ENCODE data around the gene TRNT1. TPM values are rescaled to one million over a fixed set of nuclear protein-coding genes. Genes with fewer than 3 reads are reported as not detected.

The TRNT1 gene
- total RNA-seq, 4 donors from 2014 or later = 10.8 to 20.3 (median 14.0) TPM

GRCh38 chr3:3189102-3189727 lies 62.5 kb downstream of the TRNT1 start:
- Histone ChIP-seq H3K27me3 (no peaks in the 10 kb centered on the region), H3K27ac (replicated peaks in 1 of 4) (no peak overlapping the region), H3K36me3 (no peaks in the 10 kb centered on the region), H3K4me1 (no peaks in the 10 kb centered on the region), H3K9me3 (peaks cover 0 to 15% (median 3%) of the 10 kb centered on the region in 4 donors), H3K4me3 (no peak overlapping the region)
- 53% methylated on average over 1 of the region's 1 CpG for WGBS
- intact Hi-C loops (cut with DNase I) = no loop called here
- no peak for DNase-seq (ENCODE audit: extremely low spot score)
- no peak for TF ChIP-seq EP300 (IDR thresholded peaks at IDR 0.05)
- TF ChIP-seq CTCF (IDR thresholded peaks at IDR 0.05) = no peak
- no peak for TF ChIP-seq POLR2A (IDR thresholded peaks at IDR 0.05; ENCODE audit: low read depth)
- no peak for TF ChIP-seq POLR2AphosphoS5 (IDR thresholded peaks at IDR 0.05)

- intact Hi-C loops (cut with DNase I) = no loop called here
- TF ChIP-seq CTCF (IDR thresholded peaks at IDR 0.05) (no peak), EP300 (IDR thresholded peaks at IDR 0.05) (no peak), POLR2A (IDR thresholded peaks at IDR 0.05; ENCODE audit: low read depth) (no peak), POLR2AphosphoS5 (IDR thresholded peaks at IDR 0.05) (no peak)
- WGBS = 82% methylated on average over 1 of the region's 1 CpG
These were observed 63.2 kb downstream of the TRNT1 start for GRCh38 chr3:3189961-3190360.

GRCh38 chr3:3191675-3192285 lies 65.0 kb downstream of the TRNT1 start:
- intact Hi-C loops (cut with DNase I) = no loop called here
- no peak overlapping the region for H3K27ac ChIP-seq (replicated peaks in 1 of 4)
- DNase-seq (ENCODE audit: extremely low spot score) = no peak
- WGBS = 49% methylated on average over 4 of the region's 4 CpGs
- no peak overlapping the region for H3K4me3 ChIP-seq
- no peaks in the 10 kb centered on the region for H3K36me3 ChIP-seq
- H3K9me3 ChIP-seq = peaks cover 0 to 6% (median under 1%) of the 10 kb centered on the region in 4 donors
- H3K27me3 ChIP-seq = no peaks in the 10 kb centered on the region
- no peak for TF ChIP-seq POLR2A (IDR thresholded peaks at IDR 0.05; ENCODE audit: low read depth)
- no peak for TF ChIP-seq EP300 (IDR thresholded peaks at IDR 0.05)
- TF ChIP-seq POLR2AphosphoS5 (IDR thresholded peaks at IDR 0.05) = no peak
- TF ChIP-seq CTCF (IDR thresholded peaks at IDR 0.05) = no peak
- H3K4me1 ChIP-seq = no peaks in the 10 kb centered on the region

More at GRCh38 chr3:3189961-3190360, 63.2 kb downstream of the TRNT1 start:
- H3K4me1 ChIP-seq = no peaks in the 10 kb centered on the region
- H3K36me3 ChIP-seq = no peaks in the 10 kb centered on the region
- H3K27ac ChIP-seq (replicated peaks in 1 of 4) = no peak overlapping the region
- no peaks in the 10 kb centered on the region for H3K27me3 ChIP-seq
- H3K9me3 ChIP-seq = peaks cover 0 to 15% (median 3%) of the 10 kb centered on the region in 4 donors
- no peak for DNase-seq (ENCODE audit: extremely low spot score)
- H3K4me3 ChIP-seq = no peak overlapping the region

- no peak for DNase-seq (ENCODE audit: extremely low spot score)
- intact Hi-C loops (cut with DNase I) = no loop called here
- H3K4me1 ChIP-seq = no peaks in the 10 kb centered on the region
- WGBS = 54% methylated on average over 2 of the region's 2 CpGs
- TF ChIP-seq POLR2AphosphoS5 (IDR thresholded peaks at IDR 0.05) = no peak
- no peak for TF ChIP-seq POLR2A (IDR thresholded peaks at IDR 0.05; ENCODE audit: low read depth)
- TF ChIP-seq CTCF (IDR thresholded peaks at IDR 0.05) = no peak
- TF ChIP-seq EP300 (IDR thresholded peaks at IDR 0.05) = no peak
- H3K36me3 ChIP-seq = no peaks in the 10 kb centered on the region
- peaks cover 0 to 1% (median 0%) of the 10 kb centered on the region in 4 donors for H3K9me3 ChIP-seq
- H3K4me3 ChIP-seq = no peak overlapping the region
- H3K27ac ChIP-seq (replicated peaks in 1 of 4) = no peak overlapping the region
- no peaks in the 10 kb centered on the region for H3K27me3 ChIP-seq
These were observed 65.5 kb downstream of the TRNT1 start for GRCh38 chr3:3192286-3192675.
